Activated CD8-positive, alpha-beta T cell treated with anti-CD3 and anti-CD28 coated beads for 36 hours (primary cell): ENCODE data around the gene KRT2. TPM values are rescaled to one million over a fixed set of nuclear protein-coding genes. Genes with fewer than 3 reads are reported as not detected.

ENCODE experiments used
- ATAC-seq: fragments of 200-7000 bp; cut with Tn5 transposase; one replicate; pipeline ENCODE4 v1.10.0; 2021; ENCODE audit warnings: mild to moderate bottlenecking, moderate library complexity
- CTCF ChIA-PET: fragments of 350-600 bp; sonication (Branson Sonifier 250); formaldehyde crosslinking; loops from one replicate; lab custom pipeline; 2021; ENCODE audit warnings: antibody characterized with exemption; lab: Charles Lee
- POLR2A ChIA-PET: fragments of 350-600 bp; sonication (Branson Sonifier 250); formaldehyde crosslinking; loops from one replicate; lab custom pipeline; 2021; ENCODE audit warnings: antibody characterized with exemption; lab: Charles Lee
- DNase-seq: peaks from one replicate; pipeline ENCODE4 v3.0.0-alpha.2; 2020
- H3K27ac Mint-ChIP-seq: one replicate; pipeline ENCODE4 v1.8.0; 2021; ENCODE audit warnings: mild to moderate bottlenecking, mixed read lengths
- H3K27me3 Mint-ChIP-seq: one replicate; pipeline ENCODE4 v1.8.0; 2021; ENCODE audit warnings: mixed read lengths
- H3K36me3 Mint-ChIP-seq: one replicate; pipeline ENCODE4 v1.8.0; 2021; ENCODE audit warnings: low read depth, mixed read lengths
- H3K4me1 Mint-ChIP-seq: one replicate; pipeline ENCODE4 v1.8.0; 2021; ENCODE audit warnings: low read depth, mixed read lengths
- H3K4me3 Mint-ChIP-seq: one replicate; pipeline ENCODE4 v1.8.0; 2021; ENCODE audit warnings: mild to moderate bottlenecking, moderate library complexity, mixed read lengths
- H3K9me3 Mint-ChIP-seq: one replicate; pipeline ENCODE4 v1.8.0; 2021; ENCODE audit warnings: mixed read lengths
- intact Hi-C: fragments of 100-400 bp; cut with micrococcal nuclease; formaldehyde crosslinking; loops from one replicate; pipeline ENCODE4 v1.10.0; 2022
- total RNA-seq, 2 experiments: library from RNA; stranded (reverse); gene quantifications; one replicate each; pipeline ENCODE4 v1.2.3, GENCODE V29; 2021
- TF ChIP-seq, protein P1 (sequence below): fragments of 200-600 bp; IDR thresholded peaks from one replicate; pipeline ENCODE4 v1.8.0; 2022; ENCODE audit warnings: antibody characterized with exemption, mild to moderate bottlenecking

KRT2 gene
- total RNA-seq, 2 experiments from 2014 or later: not detected

DNA sequence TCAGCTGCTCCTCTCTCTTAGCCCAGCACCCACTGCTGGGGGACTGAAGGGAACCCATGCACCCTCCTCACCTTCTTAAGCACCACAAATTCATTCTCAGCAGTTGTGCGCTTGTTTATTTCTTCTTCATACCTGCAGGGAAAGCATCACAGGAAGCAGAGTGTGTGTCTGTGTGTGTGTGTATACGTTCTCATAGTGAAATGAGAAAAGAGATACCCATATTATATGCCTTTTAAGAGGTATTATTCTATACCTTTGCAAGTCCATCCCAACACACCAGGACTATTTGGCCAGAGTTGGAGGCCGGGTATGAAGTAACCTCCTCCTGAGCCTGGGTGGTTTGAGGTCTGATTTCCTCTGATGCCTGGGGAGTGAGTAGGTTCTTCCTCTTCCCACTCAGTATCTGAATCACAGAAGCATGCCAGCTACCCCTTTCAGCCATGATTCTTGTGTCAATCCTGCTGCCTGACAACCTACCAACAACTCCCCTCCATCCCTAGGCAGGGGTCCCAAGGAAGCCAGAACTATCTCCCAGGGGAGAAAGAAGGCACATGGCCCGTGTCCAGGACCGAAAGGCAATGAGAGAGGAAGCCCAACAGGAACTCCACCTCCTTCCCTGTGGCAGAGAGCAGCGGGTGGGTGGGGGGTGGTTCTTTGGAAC is 36.7 kb downstream of the KRT2 start:
- intact Hi-C loops: no loop called here
- Mint-ChIP-seq H3K27ac (peak overlapping the region; percentile 83), H3K4me3 (peak overlapping the region; percentile 20), H3K9me3 (no peaks in the 10 kb centered on the region), H3K4me1 (peaks cover 67% of the 10 kb centered on the region), H3K27me3 (no peaks in the 10 kb centered on the region), H3K36me3 (no peaks in the 10 kb centered on the region)
- ChIA-PET CTCF (no interaction called here), POLR2A (no interaction called here)
- DNase-seq (peak; percentile 54), ATAC-seq (peak; percentile 68)
- TF ChIP-seq, protein P1, sequence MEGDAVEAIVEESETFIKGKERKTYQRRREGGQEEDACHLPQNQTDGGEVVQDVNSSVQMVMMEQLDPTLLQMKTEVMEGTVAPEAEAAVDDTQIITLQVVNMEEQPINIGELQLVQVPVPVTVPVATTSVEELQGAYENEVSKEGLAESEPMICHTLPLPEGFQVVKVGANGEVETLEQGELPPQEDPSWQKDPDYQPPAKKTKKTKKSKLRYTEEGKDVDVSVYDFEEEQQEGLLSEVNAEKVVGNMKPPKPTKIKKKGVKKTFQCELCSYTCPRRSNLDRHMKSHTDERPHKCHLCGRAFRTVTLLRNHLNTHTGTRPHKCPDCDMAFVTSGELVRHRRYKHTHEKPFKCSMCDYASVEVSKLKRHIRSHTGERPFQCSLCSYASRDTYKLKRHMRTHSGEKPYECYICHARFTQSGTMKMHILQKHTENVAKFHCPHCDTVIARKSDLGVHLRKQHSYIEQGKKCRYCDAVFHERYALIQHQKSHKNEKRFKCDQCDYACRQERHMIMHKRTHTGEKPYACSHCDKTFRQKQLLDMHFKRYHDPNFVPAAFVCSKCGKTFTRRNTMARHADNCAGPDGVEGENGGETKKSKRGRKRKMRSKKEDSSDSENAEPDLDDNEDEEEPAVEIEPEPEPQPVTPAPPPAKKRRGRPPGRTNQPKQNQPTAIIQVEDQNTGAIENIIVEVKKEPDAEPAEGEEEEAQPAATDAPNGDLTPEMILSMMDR: no peak

DNA sequence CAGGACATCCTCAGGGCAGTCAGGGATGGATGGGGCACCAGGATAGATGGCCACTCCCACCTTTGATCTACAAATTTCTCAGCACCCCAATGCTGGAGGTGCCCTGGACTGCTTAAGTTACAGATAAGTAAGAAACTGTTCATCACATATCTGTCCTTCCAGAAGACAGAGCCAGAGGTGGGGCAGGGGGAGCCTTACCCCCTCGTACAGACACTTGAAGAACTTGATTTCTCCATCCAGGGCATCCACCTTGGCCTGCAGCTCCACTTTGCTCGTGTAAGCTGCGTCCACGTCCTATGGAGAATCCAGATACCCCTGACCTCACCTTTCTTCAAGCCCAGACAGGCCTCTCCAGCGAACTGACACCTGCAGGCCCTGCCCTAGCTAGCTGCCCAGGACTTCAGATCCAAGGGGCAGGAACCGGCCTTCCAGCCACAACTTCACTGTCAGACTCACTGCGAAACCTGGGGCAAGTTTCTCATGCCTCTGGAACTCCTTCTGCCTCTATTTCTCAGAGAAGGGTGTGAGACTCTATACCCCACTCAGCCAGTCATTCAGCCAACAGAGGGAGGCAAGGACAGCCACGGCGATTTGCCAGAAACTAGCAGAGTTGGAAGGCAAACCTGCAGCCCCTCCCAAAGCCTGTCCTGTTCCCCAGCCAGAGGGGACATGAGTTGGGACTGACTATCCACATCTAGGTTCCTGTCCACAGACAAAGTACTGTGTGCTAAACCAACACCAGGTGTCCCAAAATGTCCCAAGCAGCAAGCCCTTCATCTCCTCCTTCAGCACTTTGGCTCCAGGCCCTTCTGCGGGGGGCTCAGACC is 37.4 kb downstream of the KRT2 start:
- peaks cover 72% of the 10 kb centered on the region for H3K4me1 Mint-ChIP-seq
- POLR2A ChIA-PET: no interaction called here

GRCh38 chr12:52613384-52614030 is 38.5 kb downstream of the KRT2 start:
- DNase-seq (no peak), ATAC-seq (no peak)
- Mint-ChIP-seq H3K4me3 (no peak overlapping the region), H3K36me3 (no peaks in the 10 kb centered on the region), H3K27me3 (no peaks in the 10 kb centered on the region), H3K27ac (no peak overlapping the region), H3K9me3 (no peaks in the 10 kb centered on the region), H3K4me1 (peaks cover 82% of the 10 kb centered on the region)
- ChIA-PET POLR2A (no interaction called here), CTCF (no interaction called here)
- TF ChIP-seq, protein P1: no peak
- intact Hi-C loops: no loop called here

More for the DNA sequence above, 37.4 kb downstream of the KRT2 start:
- peak; percentile 3 for ATAC-seq
- DNase-seq: no peak
- Mint-ChIP-seq H3K4me3 (no peak overlapping the region), H3K9me3 (no peaks in the 10 kb centered on the region), H3K36me3 (no peaks in the 10 kb centered on the region), H3K27ac (peak overlapping the region; percentile 44), H3K27me3 (no peaks in the 10 kb centered on the region)
- CTCF ChIA-PET: no interaction called here
- intact Hi-C loops: no loop called here
- TF ChIP-seq, protein P1: no peak

DNA sequence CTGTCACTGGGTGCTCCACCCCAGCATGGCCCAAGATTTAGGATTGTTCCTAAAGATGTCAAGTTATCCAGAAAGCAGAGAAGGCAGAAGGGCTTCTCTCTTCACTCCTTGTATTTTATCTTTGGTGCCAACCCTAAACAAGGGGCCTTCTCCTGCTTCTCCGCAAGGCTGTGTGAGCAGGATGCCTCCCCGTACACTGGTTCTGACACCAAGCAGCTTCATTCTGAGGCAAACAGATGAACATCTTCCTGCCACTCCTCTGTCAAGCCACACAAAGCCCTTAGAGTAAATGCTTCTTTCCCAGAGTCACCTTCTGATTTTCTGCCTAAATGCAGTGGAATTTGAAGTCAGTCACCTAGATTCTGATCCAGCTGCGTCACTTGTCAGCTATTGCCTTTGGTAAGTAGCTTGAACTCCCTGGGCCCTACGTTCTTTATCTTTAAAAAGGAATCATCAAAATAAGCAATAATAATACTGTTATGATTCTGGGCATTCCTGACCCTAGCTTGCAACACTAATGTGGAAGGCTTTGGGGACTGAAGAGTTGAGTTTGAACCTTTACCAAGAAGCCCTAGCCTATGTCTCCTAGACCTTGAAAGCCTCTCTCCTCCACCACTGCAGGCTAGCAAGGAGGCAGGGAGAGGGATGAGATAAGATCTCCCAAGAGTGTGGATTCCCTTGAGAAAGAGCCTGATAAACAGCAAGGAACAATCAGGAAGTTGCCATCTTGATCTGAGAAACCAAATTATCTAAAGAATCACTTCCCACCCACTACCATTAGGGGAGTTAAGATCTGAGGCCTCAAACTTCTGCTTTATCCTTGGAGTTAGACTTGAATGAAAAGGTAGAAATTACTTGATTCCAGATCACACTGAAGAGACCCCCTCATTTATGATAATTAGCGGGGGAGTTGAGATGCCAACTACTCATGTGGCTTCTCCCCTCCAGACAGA is 39.3 kb downstream of the KRT2 start:
- DNase-seq (no peak), ATAC-seq (no peak)

More for the DNA sequence above, 39.3 kb downstream of the KRT2 start:
- H3K36me3 Mint-ChIP-seq: no peaks in the 10 kb centered on the region
- CTCF ChIA-PET: interaction anchor here (1.3 kb wide), 1 partner anchor 272 kb away, joined by 5 read pairs; no protein-coding TSS in a partner anchor
- POLR2A ChIA-PET: no interaction called here
- H3K27me3 Mint-ChIP-seq: no peaks in the 10 kb centered on the region
- no peak overlapping the region for H3K4me3 Mint-ChIP-seq
- intact Hi-C loops: no loop called here
- H3K27ac Mint-ChIP-seq: peak overlapping the region; percentile 26
- TF ChIP-seq, protein P1: no peak
- H3K9me3 Mint-ChIP-seq: no peaks in the 10 kb centered on the region
- H3K4me1 Mint-ChIP-seq: peaks cover 89% of the 10 kb centered on the region
